Breast epithelium (tissue), 3 donors: ENCODE data around the gene OTUD4.
"Not testable (repeated sequence)": the region's sequence is repeated elsewhere in the genome, so short reads cannot be mapped to it uniquely, and the experiment has no call there.

Source experiments
- POLR2A ChIP-seq: fragments of 450-650 bp; IDR thresholded peaks from one replicate; pipeline ENCODE4 v1.6.1; 2016; ENCODE audit warnings: antibody characterized with exemption, mild to moderate bottlenecking, moderate library complexity
- TF ChIP-seq, protein P1 (sequence below), 3 donors: fragments of 450-650 bp; IDR thresholded peaks; one replicate each; pipeline ENCODE4 v1.5.1; 2016 to 2017; ENCODE audit warnings: antibody characterized with exemption in 3 of 3, mild to moderate bottlenecking in 3 of 3, moderate library complexity in 3 of 3

DNA sequence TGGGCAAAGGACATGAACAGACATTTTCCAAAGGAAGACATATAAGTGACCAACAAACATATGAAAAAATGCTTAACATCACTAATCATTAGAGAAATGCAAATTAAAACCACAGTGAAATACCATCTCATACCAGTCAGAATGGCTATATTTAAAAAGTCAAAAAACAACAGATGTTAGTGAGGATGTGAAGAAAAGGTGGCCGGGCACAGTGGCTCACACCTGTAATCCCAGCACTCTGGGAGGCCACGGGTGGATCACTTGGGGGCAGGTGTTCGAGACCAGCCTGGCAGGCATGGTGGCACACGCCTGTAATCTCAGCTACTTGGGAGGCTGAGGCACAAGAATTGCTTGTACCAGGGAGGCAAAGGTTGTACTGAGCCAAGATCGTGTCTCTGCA, 41.1 kb upstream of the OTUD4 start:
- not testable (repeated sequence) for TF ChIP-seq POLR2A
- TF ChIP-seq, protein P1, sequence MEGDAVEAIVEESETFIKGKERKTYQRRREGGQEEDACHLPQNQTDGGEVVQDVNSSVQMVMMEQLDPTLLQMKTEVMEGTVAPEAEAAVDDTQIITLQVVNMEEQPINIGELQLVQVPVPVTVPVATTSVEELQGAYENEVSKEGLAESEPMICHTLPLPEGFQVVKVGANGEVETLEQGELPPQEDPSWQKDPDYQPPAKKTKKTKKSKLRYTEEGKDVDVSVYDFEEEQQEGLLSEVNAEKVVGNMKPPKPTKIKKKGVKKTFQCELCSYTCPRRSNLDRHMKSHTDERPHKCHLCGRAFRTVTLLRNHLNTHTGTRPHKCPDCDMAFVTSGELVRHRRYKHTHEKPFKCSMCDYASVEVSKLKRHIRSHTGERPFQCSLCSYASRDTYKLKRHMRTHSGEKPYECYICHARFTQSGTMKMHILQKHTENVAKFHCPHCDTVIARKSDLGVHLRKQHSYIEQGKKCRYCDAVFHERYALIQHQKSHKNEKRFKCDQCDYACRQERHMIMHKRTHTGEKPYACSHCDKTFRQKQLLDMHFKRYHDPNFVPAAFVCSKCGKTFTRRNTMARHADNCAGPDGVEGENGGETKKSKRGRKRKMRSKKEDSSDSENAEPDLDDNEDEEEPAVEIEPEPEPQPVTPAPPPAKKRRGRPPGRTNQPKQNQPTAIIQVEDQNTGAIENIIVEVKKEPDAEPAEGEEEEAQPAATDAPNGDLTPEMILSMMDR (IDR thresholded peaks at IDR 0.05), result not testable (repeated sequence)
